HG03575 (cell line): ENCODE results near the gene HAAO.
"Not testable (repeated sequence)": the region's sequence is repeated elsewhere in the genome, so short reads cannot be mapped to it uniquely, and the experiment has no call there.

ENCODE experiments used
- ATAC-seq: cut with Tn5 transposase; IDR thresholded peaks from one replicate; pipeline ENCODE4 v1.9.1; 2021; ENCODE audit not compliant: unreplicated experiment, insufficient number of reproducible peaks, low FRiP score; ENCODE audit errors: extremely low read depth

HAAO gene

DNA sequence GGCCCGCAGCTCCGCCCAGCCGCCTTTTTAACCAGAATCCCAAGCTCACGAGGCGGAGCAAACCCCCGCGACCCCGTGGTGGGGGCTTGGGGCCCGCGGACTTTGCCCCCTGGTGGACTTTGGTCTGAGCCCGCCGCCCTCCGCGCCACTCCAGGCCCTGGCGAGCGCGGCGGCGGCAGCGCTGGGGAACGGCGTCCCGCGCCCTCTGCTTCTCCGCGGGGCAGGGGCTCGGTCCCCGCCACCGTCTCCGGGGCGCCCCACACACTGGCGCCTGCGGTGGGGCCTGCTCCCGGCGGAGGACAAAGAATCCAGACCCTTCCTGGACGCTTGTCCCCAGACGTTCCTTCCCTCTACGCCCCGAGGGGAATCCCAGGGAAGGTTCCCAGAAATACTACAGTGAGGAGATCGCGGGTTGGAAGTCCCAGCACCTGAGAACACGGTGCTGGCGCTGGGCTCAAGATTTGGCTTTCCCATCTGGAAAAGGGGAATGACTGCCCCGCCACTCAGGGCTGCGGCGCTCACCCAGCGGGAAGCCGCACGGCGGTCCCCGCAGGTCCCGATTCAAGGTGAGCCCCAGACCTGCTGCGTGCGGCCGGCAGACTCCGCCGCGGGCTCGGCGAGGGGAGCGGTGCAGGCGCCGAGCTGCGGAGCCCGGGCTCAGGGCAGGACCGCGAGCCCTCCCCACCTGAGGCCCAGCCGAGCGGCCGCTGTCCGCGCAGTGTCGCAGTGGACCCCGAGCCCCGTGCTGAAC, at the start of gene HAAO:
Gene HAAO (minus strand): TSS at position 1 of the 751 bp plus-strand sequence. CDS start 47 bp downstream, outside the sequence.
- ATAC-seq, result no peak

GRCh38 chr2:42841344-42841743, 49.0 kb upstream of the HAAO start:
- ATAC-seq, result no peak

DNA sequence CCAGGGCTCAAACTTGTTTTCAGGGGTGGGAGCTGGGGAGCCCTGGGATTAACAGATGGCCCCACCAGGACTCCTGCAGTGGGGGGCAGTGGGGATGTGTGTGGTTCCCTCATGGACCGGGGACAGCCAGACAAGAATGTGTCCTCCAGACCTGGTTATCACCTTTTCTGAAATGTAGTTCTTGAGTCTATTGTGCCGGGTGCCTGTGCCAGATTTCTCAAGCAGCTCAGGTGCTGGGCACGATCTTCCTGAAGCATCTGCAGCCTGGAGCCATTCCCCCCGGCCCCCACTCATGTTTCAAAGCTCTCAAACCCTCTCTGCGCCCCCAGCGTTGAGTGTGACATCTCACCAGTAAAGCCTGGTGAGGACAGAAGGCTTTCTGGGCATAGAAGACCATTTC, 48.4 kb upstream of the HAAO start:
- ATAC-seq, result no peak

GRCh38 chr2:42839809-42840501, 47.6 kb upstream of the HAAO start:
- no peak for ATAC-seq

DNA sequence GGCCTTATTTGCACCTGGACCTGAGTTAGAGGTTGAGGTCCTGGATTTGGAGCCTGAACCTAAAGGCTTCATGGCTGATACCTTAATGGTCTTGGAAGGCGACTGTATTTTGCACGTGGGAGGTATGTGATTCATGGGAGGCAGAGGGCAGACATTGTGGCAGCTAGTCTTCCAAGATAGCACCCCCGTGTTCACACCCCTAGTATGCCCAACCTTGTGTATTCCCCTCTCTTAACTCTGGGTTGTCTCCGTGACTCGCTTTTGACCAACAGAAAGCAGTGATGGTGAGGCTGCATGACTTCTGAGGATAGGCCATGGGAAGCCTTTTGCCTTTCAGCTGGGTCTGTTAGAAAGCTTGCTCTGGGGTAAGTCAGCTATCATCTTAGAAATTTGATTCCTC, 45.8 kb upstream of the HAAO start:
- no peak for ATAC-seq

GRCh38 chr2:42835577-42836371, 43.4 kb upstream of the HAAO start:
- no peak for ATAC-seq

- ATAC-seq, result no peak
Observed at GRCh38 chr2:42834161-42834560, 41.8 kb upstream of the HAAO start.

DNA sequence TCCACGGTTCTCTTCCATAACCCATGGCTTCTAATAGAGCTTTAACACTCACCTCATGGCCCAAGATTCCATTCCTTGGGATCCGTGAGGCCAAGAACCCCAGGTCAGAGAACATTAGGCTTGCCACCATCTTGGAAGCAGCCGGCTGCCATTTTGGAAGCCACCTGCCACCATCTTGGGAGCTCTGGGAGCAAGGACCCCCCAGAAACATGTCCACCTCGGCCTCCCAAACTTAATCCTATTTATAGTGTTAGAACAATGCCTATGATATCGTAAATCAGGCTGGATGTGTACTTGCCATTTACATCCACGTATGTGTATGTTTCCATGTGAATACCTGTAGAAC, 39.9 kb upstream of the HAAO start:
- no peak for ATAC-seq

GRCh38 chr2:42831575-42832288, 39.3 kb upstream of the HAAO start:
- not testable (repeated sequence) for ATAC-seq

GRCh38 chr2:42830922-42831574, 38.7 kb upstream of the HAAO start:
- ATAC-seq, result no peak

- no peak for ATAC-seq
Observed at GRCh38 chr2:42829671-42830440, 37.5 kb upstream of the HAAO start.

- ATAC-seq, result no peak
Observed at GRCh38 chr2:42828487-42829425, 36.4 kb upstream of the HAAO start.

- no peak for ATAC-seq
Observed at GRCh38 chr2:42827647-42828486, 35.5 kb upstream of the HAAO start.

GRCh38 chr2:42826231-42826630, 33.8 kb upstream of the HAAO start:
- no peak for ATAC-seq

- no peak for ATAC-seq
Observed at GRCh38 chr2:42824454-42824807, 32.0 kb upstream of the HAAO start.

DNA sequence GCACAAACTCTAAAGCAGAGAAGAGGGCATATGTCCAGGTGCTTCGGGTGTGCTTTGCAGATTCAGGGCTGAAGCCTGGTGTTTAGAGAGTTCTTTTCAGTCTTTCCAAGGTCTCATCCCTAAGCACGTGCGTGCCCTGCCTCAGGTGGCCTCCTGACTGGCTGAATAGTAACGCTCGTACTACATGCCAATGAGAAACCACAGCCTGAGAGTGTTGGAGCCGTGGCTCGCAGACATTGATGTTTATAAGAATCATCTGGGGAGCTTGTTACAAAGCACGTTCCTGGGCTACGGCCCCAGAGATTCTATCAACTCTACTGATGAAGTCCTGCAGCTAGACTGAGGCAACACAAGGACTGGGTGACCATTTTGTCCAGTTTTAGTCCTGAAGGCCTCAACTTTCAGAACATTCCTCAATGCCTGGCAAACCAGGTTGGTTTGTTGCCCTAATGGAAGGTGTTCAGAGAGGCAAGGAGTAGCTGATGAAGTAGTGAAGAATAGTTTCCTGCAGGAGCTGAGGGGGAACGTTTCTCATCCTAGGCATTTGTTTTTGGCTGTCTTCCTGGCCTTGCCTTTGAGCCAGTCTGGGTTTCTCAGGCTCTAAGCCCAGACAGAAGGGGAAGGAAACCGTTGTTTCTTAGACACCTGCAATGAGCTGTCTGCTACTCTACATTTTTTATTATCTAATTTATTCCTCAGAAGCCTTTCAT, 31.5 kb upstream of the HAAO start:
- ATAC-seq, result no peak
